Measurements from ENCODE around the gene EHD1.

The EHD1 gene

DNA sequence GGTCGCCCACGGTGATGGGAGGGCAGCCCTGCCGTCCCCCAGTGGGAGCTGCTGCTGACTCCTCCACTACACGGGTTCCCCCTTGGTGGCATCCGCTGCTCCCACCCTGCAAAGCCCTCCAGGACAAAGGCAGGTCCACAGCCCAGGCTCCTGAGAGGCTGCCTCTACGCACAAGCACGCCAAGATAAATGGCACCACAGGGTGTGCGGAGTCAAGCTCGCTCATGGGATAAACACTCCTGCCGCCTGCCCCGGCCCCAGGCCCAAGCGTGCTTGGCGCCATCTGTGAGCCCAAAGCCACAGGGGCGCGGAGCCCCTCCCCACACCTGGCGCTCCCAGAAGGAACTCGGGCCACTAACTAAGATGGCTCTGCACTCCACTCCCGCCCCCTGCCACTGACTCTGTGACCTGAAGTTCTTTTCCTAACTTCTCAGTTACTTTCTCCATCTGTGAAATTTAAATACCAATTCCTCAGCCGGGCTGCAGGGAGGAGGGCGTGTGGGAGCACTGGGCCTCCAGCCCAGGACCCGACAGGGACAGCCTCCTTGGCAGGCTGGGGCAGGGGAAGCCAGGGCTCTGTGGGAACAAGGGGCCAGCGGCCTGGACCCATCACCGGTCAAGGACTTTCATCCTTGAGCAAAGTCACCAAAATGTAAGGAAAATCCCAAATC, 14.9 kb downstream of the EHD1 start:
- TF ChIP-seq, protein P1, sequence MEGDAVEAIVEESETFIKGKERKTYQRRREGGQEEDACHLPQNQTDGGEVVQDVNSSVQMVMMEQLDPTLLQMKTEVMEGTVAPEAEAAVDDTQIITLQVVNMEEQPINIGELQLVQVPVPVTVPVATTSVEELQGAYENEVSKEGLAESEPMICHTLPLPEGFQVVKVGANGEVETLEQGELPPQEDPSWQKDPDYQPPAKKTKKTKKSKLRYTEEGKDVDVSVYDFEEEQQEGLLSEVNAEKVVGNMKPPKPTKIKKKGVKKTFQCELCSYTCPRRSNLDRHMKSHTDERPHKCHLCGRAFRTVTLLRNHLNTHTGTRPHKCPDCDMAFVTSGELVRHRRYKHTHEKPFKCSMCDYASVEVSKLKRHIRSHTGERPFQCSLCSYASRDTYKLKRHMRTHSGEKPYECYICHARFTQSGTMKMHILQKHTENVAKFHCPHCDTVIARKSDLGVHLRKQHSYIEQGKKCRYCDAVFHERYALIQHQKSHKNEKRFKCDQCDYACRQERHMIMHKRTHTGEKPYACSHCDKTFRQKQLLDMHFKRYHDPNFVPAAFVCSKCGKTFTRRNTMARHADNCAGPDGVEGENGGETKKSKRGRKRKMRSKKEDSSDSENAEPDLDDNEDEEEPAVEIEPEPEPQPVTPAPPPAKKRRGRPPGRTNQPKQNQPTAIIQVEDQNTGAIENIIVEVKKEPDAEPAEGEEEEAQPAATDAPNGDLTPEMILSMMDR (IDR thresholded peaks at IDR 0.05; ENCODE audit: unreplicated experiment in 3 of 3) = no peak
- H3K36me3 Mint-ChIP-seq (ENCODE audit: low read depth) = peaks cover 22% of the 10 kb centered on the region
- peaks cover 61% of the 10 kb centered on the region for H3K4me1 Mint-ChIP-seq
- no peaks in the 10 kb centered on the region for H3K9me3 Mint-ChIP-seq
- peak overlapping the region in 2 of 3 experiments; percentile 19 to 26 for H3K4me3 Mint-ChIP-seq
- H3K27ac Mint-ChIP-seq = peak overlapping the region; percentile 89 to 98 (median 96)
- no peaks in the 10 kb centered on the region for H3K27me3 Mint-ChIP-seq (ENCODE audit: low read depth)

DNA sequence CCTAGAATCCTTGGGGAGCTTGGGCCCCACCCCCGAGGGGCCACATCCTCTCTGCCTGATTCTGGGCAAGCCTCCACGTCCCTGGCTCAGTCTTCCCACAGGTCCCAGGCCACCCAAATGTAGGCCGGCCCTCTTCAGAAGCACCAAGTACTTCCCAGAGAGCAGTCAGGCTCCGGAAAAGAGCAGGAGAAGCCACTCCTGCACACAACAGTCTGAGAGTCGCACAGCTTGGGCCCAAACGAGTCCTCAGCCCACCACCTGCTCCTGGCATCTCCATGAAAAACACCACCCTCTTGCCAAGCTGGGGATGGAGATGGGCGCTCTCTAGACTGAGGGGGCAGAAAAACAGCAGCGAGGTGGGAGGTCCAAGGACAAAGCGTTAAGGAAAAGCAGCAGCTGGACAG, 15.4 kb downstream of the EHD1 start:
- H3K27me3 Mint-ChIP-seq (ENCODE audit: low read depth) = no peaks in the 10 kb centered on the region
- peaks cover 55% of the 10 kb centered on the region for H3K4me1 Mint-ChIP-seq
- TF ChIP-seq, protein P1 (IDR thresholded peaks at IDR 0.05; ENCODE audit: unreplicated experiment in 3 of 3) = no peak
- no peaks in the 10 kb centered on the region for H3K9me3 Mint-ChIP-seq
- H3K36me3 Mint-ChIP-seq (ENCODE audit: low read depth) = peaks cover 18% of the 10 kb centered on the region
- peak overlapping the region in 2 of 3 experiments; percentile 9 to 27 for H3K4me3 Mint-ChIP-seq
- H3K27ac Mint-ChIP-seq = peak overlapping the region; percentile 89 to 98 (median 96)

DNA sequence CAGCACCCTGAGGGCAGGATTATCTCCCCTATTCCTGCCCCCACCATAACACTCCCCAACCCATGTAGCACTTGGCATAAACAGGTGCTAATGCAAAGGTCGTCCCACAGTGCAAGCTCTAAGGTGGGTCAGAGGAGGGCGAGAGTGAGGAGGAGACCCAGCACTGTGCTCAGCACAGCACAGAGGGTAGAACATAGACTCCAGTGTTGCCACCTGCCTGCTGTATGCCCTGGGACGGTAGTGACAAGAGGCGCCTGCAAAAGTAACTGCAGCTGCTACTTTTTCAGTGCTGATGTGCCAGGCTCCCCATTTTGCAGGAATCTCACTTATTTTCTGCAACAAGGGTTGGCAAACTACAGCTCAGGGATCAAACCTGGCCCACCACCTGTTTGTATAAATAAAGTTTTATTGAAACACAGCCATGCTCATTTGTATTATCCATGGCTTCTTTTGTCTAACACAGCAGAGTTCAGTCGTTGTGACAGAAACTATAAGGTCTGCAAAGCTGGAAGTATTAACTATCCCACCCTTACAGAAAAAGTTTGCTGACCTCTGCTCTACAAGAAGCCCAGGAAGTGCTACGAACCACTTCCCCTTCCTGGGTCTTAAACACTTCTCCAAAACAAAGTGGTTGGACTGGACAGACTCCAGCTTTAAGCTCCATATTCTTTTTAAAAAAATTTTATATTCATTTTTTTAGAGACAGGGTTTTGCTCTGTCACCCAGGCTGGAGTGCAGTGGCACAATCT, 17.0 kb downstream of the EHD1 start:
- Mint-ChIP-seq H3K36me3 (ENCODE audit: low read depth) (peaks cover 15% of the 10 kb centered on the region), H3K27me3 (ENCODE audit: low read depth) (no peaks in the 10 kb centered on the region), H3K9me3 (no peaks in the 10 kb centered on the region), H3K4me3 (no peak overlapping the region), H3K4me1 (peaks cover 48% of the 10 kb centered on the region), H3K27ac (peak overlapping the region in 2 of 3 experiments; percentile 35 to 61)
- TF ChIP-seq, protein P1 (IDR thresholded peaks at IDR 0.05; ENCODE audit: unreplicated experiment in 3 of 3) = no peak

DNA sequence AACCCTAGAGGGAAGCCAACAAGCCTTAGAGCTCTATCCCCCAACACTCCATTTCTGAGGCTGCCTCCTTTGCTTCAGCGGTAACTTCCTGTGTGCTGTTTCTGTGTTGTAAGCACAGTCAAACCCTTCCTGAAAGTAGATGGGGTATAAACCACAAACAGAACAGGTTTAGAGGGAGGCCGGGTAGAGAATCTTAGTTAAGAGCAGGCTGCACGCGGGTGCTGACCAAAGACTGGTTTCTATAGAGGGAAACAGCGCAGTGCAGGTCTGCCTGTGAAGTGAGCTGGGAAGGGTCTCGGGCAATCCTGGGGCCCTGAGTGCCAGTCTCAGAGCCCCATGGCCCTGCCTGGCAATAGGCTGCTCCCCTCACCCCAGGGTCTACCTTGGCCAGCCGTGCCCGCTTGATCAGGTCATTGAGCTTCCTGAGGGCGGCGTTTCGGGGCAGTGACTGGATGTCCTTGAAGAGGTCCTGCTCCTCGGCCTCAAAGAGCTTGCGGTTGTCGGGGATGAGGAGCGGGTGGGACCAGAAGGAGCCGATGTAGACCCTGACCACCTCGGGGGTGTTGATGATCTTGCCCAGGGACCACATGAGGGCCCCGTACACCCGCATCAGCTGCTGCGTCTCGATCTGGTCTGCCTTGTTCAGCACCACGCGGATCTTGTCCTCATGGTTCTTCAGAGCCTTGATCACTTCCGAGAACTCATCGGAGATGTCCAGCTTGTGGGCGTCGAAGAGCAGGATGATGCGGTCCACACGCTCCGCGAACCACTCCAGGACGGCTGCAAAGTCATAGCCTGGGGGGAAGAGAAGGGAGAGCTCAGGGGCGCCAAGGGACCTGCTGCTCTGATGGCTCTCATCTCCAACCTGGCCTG, 18.6 kb downstream of the EHD1 start:
- no peak overlapping the region for H3K4me3 Mint-ChIP-seq
- no peaks in the 10 kb centered on the region for H3K9me3 Mint-ChIP-seq
- peaks cover 16% of the 10 kb centered on the region for H3K36me3 Mint-ChIP-seq (ENCODE audit: low read depth)
- H3K27me3 Mint-ChIP-seq (ENCODE audit: low read depth) = no peaks in the 10 kb centered on the region
- H3K4me1 Mint-ChIP-seq = peaks cover 42% of the 10 kb centered on the region
- TF ChIP-seq, protein P1 (IDR thresholded peaks at IDR 0.05; ENCODE audit: unreplicated experiment in 3 of 3) = no peak
- H3K27ac Mint-ChIP-seq = peak overlapping the region in 1 of 3 experiments; percentile 50

DNA sequence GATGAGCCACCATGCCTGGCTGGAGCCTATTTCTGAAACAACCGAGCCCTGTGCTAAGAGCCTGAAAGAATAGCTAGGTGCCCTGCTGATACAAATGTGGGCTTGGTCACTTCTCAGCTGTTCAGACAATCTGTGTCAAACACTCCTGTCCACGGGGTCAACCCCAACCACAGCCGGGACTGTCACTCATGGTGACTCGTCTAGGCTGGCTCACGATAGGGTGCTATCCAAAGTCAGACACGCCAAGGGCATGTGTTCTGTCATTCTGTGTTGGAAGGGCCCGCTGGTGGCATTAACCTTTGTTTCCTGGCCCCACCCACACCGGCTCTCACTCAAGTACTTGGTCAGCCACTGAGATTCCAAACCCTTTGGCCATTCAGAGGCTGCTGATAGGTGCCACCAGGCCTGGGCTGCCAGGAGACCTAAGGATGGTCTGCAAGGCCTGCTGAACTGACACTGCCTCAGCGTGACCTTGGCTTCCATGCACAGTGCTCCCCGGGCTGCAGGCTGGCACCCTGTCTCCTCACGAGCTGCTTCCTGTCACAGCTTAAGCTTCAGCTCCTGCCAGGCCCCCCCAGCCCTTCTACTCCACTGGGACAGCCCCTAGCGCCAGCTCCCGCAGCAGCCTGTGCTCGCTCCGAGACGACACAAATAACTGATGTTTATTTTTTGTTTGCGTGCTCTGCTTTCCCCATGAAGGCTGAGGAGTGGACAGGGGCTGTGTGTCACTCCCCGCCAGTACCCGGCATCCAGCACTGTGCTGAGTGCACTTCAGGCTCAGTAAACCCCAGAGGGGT, 19.8 kb downstream of the EHD1 start:
- Mint-ChIP-seq H3K27ac (no peak overlapping the region), H3K27me3 (ENCODE audit: low read depth) (no peaks in the 10 kb centered on the region), H3K9me3 (no peaks in the 10 kb centered on the region), H3K36me3 (ENCODE audit: low read depth) (peaks cover 20% of the 10 kb centered on the region), H3K4me3 (no peak overlapping the region), H3K4me1 (peaks cover 31% of the 10 kb centered on the region)
- TF ChIP-seq, protein P1 (IDR thresholded peaks at IDR 0.05; ENCODE audit: unreplicated experiment in 3 of 3) = no peak
